Measurements from ENCODE around the gene VWA8. TPM values are rescaled to one million over a fixed set of nuclear protein-coding genes. Genes with fewer than 3 reads are reported as not detected.

Gene VWA8
- total RNA-seq, 1 donor from 2014 or later: 12.2 TPM

GRCh38 chr13:41976476-41976875 is 15.6 kb upstream of the VWA8 start:
- H3K4me1 Mint-ChIP-seq (ENCODE audit: low read depth): no peaks in the 10 kb centered on the region
- H3K9me3 Mint-ChIP-seq (ENCODE audit: low read depth): no peaks in the 10 kb centered on the region
- H3K27ac Mint-ChIP-seq (ENCODE audit: unreplicated experiment): no peak overlapping the region
- TF ChIP-seq, protein P1, sequence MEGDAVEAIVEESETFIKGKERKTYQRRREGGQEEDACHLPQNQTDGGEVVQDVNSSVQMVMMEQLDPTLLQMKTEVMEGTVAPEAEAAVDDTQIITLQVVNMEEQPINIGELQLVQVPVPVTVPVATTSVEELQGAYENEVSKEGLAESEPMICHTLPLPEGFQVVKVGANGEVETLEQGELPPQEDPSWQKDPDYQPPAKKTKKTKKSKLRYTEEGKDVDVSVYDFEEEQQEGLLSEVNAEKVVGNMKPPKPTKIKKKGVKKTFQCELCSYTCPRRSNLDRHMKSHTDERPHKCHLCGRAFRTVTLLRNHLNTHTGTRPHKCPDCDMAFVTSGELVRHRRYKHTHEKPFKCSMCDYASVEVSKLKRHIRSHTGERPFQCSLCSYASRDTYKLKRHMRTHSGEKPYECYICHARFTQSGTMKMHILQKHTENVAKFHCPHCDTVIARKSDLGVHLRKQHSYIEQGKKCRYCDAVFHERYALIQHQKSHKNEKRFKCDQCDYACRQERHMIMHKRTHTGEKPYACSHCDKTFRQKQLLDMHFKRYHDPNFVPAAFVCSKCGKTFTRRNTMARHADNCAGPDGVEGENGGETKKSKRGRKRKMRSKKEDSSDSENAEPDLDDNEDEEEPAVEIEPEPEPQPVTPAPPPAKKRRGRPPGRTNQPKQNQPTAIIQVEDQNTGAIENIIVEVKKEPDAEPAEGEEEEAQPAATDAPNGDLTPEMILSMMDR (IDR thresholded peaks at IDR 0.05): no peak
- no peak overlapping the region for H3K4me3 Mint-ChIP-seq (ENCODE audit: unreplicated experiment)
- no peak for DNase-seq (ENCODE audit: low spot score)
- H3K36me3 Mint-ChIP-seq (ENCODE audit: low read depth): no peaks in the 10 kb centered on the region
- no peaks in the 10 kb centered on the region for H3K27me3 Mint-ChIP-seq (ENCODE audit: low read depth)

DNA sequence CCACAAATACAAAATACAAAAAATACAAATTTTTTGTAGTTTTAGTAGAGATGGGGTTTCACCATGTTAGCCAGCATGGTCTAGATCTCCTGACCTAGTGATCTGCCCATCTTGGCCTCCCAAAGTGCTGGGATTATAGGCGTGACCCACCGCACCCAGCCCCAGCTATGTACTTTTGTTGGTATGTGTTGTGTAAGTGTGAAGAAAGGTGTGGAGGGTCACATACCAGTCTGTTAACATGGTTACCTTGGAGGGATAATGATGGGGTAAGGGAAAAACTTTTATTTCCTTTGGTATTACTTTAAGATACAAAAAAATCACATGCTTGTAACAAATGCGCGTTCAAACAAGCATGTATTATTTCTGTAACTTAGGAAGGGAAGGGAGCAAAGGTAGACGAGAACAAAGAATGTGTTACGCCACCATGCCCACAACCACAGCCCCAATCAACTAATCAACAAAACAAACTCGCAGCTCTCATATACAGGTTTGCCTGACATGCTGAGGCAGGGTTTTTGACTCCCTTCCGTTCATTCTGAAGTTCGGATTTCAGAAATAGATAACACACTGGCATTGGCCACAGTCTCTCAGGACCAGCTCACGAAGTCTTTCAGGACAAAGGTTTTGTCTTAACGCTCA is 13.5 kb upstream of the VWA8 start:
- no peak for DNase-seq (ENCODE audit: low spot score)
- no peaks in the 10 kb centered on the region for H3K4me1 Mint-ChIP-seq (ENCODE audit: low read depth)
- no peak overlapping the region for H3K4me3 Mint-ChIP-seq (ENCODE audit: unreplicated experiment)
- H3K9me3 Mint-ChIP-seq (ENCODE audit: low read depth): no peaks in the 10 kb centered on the region
- TF ChIP-seq, protein P1 (IDR thresholded peaks at IDR 0.05): no peak
- H3K36me3 Mint-ChIP-seq (ENCODE audit: low read depth): no peaks in the 10 kb centered on the region
- H3K27ac Mint-ChIP-seq (ENCODE audit: unreplicated experiment): no peak overlapping the region
- no peaks in the 10 kb centered on the region for H3K27me3 Mint-ChIP-seq (ENCODE audit: low read depth)

- no peaks in the 10 kb centered on the region for H3K36me3 Mint-ChIP-seq (ENCODE audit: low read depth)
- no peak for DNase-seq (ENCODE audit: low spot score)
- H3K4me3 Mint-ChIP-seq (ENCODE audit: unreplicated experiment): no peak overlapping the region
- no peaks in the 10 kb centered on the region for H3K27me3 Mint-ChIP-seq (ENCODE audit: low read depth)
- no peak overlapping the region for H3K27ac Mint-ChIP-seq (ENCODE audit: unreplicated experiment)
- TF ChIP-seq, protein P1 (IDR thresholded peaks at IDR 0.05): peak; percentile 20
- H3K9me3 Mint-ChIP-seq (ENCODE audit: low read depth): no peaks in the 10 kb centered on the region
- H3K4me1 Mint-ChIP-seq (ENCODE audit: low read depth): no peaks in the 10 kb centered on the region
Observed at GRCh38 chr13:41973247-41973741, 12.4 kb upstream of the VWA8 start.

GRCh38 chr13:41971848-41972247 is 10.9 kb upstream of the VWA8 start:
- no peak overlapping the region for H3K4me3 Mint-ChIP-seq (ENCODE audit: unreplicated experiment)
- no peaks in the 10 kb centered on the region for H3K9me3 Mint-ChIP-seq (ENCODE audit: low read depth)
- no peaks in the 10 kb centered on the region for H3K36me3 Mint-ChIP-seq (ENCODE audit: low read depth)
- no peaks in the 10 kb centered on the region for H3K4me1 Mint-ChIP-seq (ENCODE audit: low read depth)
- no peak overlapping the region for H3K27ac Mint-ChIP-seq (ENCODE audit: unreplicated experiment)
- no peaks in the 10 kb centered on the region for H3K27me3 Mint-ChIP-seq (ENCODE audit: low read depth)
- DNase-seq (ENCODE audit: low spot score): no peak
- TF ChIP-seq, protein P1 (IDR thresholded peaks at IDR 0.05): no peak

DNA sequence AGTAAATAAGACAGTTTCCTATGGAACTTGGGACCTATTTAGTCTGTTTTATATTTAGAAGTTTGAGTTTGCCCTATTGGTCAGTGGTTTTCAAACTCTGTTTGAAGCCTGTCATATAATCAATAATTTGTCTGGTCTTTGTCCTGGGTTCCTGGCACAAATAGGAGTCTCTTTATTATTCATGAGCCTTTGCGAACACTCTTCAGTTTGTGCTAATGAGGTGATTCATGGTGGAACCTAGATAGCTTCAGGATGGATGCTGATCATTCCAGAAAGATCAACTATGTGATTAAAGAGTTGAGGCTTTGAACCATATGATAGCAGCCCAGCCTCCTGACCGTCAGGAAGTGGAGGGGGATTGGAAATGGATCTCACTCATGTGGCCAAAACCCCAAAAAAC is 10.0 kb upstream of the VWA8 start:
- DNase-seq (ENCODE audit: low spot score): no peak
- H3K36me3 Mint-ChIP-seq (ENCODE audit: low read depth): no peaks in the 10 kb centered on the region

More for the DNA sequence above, 10.0 kb upstream of the VWA8 start:
- H3K4me3 Mint-ChIP-seq (ENCODE audit: unreplicated experiment): no peak overlapping the region
- H3K27ac Mint-ChIP-seq (ENCODE audit: unreplicated experiment): no peak overlapping the region
- H3K27me3 Mint-ChIP-seq (ENCODE audit: low read depth): no peaks in the 10 kb centered on the region
- TF ChIP-seq, protein P1 (IDR thresholded peaks at IDR 0.05): no peak
- no peaks in the 10 kb centered on the region for H3K4me1 Mint-ChIP-seq (ENCODE audit: low read depth)
- H3K9me3 Mint-ChIP-seq (ENCODE audit: low read depth): no peaks in the 10 kb centered on the region
